ENCODE measurements around the gene KLHL8. TPM values are rescaled to one million over a fixed set of nuclear protein-coding genes. Genes with fewer than 3 reads are reported as not detected.
A peak's percentile ranks its signal among the peaks of the same experiment; 100 is the strongest.

KLHL8 gene
- total RNA-seq, 1 donor from 2014 or later = 12.4 TPM

DNA sequence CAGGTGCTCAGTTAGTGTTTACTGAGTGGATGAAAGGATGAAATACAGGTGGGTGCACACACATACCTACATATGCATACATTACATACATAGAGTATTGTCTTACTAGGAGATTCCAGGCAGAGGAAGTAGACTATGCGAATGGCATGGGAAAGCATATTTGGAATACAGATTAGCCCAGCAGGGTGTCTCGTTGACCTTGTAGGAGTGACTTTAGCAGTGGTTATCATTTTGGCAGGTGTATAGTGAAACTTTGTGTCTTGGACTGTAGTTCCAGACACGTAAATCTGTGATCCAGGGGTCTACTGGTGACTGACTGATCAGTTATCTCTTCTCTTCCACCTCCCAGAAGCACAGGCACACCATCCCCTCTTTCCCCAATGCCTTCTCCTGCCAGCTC is 86.3 kb downstream of the KLHL8 start:
- intact Hi-C loops (cut with DNase I) = no loop called here
- ATAC-seq (ENCODE audit: poor library complexity) (peak; percentile 33), DNase-seq (no peak)

DNA sequence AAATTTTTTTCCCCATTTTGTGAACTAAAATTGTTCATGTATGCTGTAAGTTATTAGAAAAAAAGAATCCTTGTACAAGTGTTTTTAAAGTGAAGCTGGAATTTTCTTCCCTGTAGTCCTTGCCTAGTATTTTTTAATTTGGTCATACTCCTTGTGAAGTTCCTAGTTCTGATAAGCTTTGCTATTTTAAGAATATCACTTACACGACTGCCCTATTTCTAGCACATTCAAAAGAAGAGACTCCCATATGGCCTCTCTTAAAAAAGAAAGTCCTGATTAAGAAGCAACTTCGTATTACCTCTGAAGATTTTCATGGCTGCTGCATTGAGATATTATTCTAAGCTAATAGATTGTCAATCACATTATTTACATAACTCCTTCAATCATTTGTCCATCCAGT is 87.2 kb downstream of the KLHL8 start:
- DNase-seq (no peak), ATAC-seq (ENCODE audit: poor library complexity) (peak; percentile 66)
- intact Hi-C loops (cut with DNase I) = no loop called here

DNA sequence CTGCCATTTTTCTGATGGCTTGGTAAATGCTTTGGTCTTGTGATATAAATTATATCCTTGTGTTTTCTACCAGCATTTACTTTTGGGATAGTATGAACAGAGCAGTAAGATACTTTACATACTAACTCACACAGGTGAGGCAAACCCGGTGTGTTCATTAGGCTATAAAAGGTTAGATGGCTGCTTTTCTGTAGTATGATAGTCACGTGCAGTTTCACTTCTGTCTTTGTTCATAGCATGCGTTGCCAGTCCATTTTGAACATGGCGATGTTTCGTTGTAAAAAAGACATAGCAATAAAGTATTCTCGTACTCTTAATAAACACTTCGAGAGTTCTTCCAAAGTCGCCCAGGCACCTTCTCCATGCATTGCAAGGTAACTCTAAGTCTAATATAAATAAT is 88.4 kb downstream of the KLHL8 start:
- intact Hi-C loops (cut with DNase I) = no loop called here
- ATAC-seq (ENCODE audit: poor library complexity) = no peak
- no peak for DNase-seq

DNA sequence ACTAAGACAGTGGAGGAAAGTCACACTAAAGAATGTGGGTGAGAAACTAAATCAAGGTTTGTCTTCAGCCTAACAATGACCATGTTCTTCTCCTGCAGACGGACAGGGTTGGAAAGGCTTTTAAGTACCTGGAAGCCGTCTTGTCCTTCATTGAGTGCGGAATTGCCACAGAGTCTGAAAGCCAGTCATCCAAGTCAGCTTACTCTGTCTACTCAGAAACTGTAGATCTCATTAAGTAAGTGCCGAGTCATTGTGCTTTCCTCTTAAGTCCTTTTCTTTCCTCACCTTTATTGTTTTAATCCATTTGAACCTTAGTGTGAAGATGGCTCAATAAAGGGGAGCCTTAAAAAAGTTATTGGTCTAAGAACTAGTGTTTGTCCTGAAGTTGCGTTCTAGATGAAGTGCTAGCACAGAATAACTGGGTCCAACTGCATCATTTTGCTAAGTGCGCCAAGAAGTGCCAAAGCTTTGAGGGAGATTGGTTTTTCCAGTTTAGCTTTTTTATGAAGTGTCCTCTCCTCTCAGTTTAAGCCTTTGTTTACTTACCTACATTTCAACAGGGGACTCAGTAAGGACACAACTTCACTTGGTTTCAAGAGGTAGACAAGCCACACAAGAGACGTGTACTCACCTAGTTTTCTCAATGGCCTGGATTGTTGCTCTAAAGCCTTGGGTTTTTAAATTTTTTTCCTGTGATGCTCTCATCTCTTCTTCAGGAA is 89.3 kb downstream of the KLHL8 start:
- intact Hi-C loops (cut with DNase I) = no loop called here

DNA sequence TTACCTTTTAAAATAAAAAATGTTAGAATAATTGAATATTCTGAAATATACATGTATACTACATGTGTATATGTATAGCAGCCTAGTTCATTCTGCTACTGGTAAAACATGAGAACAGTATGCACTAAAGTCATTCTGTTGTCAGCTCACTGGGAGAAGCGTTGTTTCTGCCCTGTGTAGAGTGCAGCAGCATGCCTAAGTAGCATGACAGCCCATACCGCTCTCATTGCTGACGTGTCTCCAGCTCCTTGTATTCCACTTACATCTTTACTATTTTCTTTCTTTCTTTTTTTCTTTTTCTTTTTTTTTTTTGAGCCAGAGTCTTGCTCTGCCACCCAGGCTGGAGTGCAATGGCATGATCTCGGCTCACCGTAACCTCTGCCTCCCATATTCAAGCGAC is 90.7 kb downstream of the KLHL8 start:
- intact Hi-C loops (cut with DNase I) = no loop called here
- DNase-seq = no peak
- ATAC-seq (ENCODE audit: poor library complexity) = no peak

More for the DNA sequence above, 89.3 kb downstream of the KLHL8 start:
- no peak for ATAC-seq (ENCODE audit: poor library complexity)
- no peak for DNase-seq

DNA sequence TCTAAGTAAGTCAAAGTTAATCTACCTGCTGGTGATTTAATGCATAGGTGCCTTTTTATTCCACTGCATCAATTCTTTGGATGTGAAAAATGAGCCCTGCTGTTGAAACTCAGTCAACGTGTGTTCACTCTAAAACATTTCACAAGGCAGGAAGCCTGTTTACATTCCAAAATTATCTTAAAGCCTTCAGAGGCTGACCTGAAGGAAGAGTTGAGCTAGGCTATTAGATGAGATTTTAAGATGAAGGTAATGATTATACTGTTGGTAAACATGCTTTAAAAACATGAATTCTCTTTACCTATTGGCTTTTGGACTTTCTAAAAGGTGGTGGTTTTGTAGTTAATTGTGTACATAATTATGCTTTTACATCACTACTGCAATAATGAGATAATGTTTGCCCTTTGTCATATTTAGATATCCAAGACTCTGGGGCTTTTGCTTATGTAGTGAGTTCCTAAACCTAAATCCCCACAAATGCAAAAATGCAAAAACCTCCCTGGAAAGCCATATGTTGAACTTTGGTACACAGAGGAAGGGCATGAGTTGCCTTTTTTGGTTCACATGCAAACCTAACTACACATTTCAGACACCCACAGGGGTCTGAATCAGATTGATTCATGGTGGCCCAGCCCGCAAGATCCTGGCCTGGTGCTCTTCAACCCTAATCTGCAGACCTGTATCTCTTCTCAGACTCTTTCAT is 92.3 kb downstream of the KLHL8 start:
- no peak for ATAC-seq (ENCODE audit: poor library complexity)
- intact Hi-C loops (cut with DNase I) = no loop called here
- no peak for DNase-seq

DNA sequence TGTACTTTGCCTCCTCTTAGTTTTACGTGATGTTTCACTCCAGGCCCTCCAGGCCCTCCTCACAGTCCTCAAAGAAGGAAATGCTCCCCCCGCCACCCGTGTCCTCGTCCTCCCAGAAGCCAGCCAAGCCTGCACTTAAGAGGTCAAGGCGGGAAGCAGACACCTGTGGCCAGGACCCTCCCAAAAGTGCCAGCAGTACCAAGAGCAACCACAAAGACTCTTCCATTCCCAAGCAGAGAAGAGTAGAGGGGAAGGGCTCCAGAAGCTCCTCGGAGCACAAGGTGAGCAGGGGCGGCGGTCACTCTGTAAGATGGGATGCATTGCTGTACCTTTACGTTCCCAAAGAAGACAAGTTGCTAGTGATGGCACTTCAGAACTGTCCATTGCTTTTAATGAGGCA is 94.4 kb downstream of the KLHL8 start:
- DNase-seq = no peak
- intact Hi-C loops (cut with DNase I) = no loop called here
- no peak for ATAC-seq (ENCODE audit: poor library complexity)

DNA sequence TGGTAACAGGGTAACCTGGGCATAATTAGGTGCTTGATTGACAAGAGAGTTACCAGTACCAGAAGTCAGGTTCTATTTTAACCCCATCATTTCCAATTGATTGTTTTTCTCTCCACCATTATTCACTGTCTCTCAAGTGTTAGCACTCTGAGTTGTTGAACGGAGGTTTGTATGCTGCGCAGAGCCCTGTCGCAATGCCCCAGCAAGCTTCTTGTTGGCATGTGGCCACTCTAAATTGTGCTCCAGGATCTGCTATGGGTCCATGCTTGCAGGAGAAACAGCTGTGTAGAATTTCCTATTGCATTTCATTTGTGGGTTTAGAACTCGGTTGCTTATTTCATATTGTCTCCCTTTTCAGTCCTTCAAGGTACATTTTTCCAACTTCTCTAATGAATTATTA is 98.2 kb downstream of the KLHL8 start:
- intact Hi-C loops (cut with DNase I) = no loop called here
- DNase-seq = peak; percentile 47
- peak; percentile 28 for ATAC-seq (ENCODE audit: poor library complexity)

DNA sequence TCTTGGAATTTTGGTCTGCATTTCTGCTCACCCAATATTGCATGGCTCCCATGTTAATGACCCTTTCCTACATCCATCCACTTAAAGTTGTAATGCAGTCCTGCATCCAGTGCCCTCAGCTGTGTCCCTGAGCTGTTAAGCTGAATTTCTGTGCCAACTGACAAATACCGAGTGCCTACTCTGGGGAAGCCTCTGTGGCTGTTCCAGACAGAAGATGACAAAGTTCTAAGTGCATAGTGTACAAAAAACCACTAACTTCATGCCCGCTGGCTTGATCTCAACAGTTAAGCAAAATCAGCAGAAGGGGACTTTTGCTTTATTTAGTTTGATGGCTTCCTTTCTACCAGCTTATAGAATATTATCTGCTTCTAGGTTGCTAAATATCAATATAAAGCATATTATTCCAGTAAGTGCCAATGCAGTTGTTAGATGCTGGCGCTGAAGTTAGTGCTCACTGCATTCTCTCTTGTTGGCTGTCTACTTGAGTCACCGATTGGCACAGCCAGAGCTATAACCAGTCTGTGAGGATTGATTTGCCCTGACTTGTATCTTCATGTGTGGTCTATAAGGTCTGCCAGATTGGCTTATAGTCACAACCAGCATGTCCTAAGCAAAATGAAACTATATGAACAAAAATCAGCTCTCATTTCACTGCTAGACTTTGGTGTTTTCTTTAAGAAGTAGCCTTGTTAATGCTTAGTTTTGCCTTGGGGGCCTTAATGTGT is 98.9 kb downstream of the KLHL8 start:
- intact Hi-C loops (cut with DNase I) = no loop called here

DNA sequence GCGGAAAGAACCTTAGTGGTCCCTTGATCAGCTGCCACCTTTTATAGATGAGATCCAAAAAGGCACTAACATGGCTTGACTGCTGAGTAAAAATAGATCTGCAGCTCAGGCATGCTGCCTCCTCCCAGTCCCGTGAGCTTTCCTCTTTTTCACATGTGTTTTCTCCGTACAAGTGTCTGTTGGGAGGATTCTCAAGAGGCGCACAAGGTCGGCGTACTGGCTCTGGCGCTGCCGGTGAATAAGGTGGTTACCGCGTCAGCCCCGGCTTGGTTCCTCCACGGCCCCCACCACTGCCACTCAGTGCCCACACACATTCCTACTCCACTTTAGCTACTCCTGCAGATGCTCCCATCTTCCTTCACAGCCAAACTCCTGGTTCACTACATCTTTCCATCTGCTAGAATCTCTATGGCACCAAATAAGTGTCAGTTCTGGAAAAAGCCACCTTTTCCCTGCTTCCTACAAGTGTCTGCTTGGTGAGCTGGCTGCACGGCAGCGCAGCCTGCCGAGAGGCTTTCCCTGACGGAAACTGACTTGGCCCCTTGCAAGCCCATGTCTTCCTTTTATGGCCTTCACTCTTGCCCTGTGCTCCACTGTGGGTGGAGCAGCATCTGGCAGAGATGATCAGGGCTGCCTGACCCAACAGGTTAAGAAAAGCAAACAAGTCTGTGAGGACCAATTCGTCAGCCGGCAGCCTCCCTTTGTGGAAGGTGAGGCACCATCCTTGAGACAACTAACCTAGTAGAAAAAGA is 99.8 kb downstream of the KLHL8 start:
- DNase-seq (peak; percentile 48), ATAC-seq (ENCODE audit: poor library complexity) (peak; percentile 83)
- intact Hi-C loops (cut with DNase I) = no loop called here

More for the DNA sequence above, 98.9 kb downstream of the KLHL8 start:
- ATAC-seq (ENCODE audit: poor library complexity) (peak; percentile 40), DNase-seq (no peak)

DNA sequence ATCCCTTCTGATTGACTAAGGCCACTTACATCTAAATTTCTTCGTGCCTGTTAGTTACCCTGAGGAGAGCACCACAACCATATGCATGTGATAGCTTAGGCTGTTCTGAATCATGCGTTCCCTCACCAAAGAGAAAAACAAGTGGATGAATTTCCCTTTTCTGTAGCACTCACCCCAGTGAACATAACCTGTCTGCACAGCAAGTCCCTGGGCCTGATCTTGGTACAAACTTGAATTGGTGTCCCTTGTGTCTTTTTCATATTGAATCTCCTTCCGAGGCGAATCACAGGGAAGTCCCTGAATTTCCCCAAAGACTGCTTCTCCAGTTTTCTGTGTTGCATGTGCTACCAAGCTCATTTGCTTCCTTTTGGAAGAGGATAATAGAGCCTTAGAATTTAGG is 100.4 kb downstream of the KLHL8 start:
- no peak for ATAC-seq (ENCODE audit: poor library complexity)
- intact Hi-C loops (cut with DNase I) = no loop called here
- DNase-seq = no peak

DNA sequence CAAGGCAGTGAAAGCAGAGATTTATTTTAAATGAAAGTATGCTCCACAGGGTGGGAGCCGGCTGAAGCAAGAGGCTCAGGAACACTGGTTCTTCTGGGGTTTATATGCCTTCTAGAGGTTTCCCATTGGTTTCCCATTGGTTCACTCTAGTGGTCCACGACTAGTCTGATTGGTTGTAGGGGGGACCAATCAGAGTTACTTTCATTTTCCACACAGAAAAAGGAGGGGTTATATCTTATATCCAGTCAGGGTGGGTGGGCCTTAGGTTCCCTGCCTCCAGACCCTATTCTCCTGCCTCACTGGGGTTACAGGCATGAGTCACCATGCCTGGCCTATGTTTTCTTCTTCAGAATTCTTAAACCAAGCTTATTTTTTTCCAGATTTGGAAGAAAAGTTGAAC is 101.6 kb downstream of the KLHL8 start:
- ATAC-seq (ENCODE audit: poor library complexity) = no peak
- intact Hi-C loops (cut with DNase I) = no loop called here
- DNase-seq = no peak

DNA sequence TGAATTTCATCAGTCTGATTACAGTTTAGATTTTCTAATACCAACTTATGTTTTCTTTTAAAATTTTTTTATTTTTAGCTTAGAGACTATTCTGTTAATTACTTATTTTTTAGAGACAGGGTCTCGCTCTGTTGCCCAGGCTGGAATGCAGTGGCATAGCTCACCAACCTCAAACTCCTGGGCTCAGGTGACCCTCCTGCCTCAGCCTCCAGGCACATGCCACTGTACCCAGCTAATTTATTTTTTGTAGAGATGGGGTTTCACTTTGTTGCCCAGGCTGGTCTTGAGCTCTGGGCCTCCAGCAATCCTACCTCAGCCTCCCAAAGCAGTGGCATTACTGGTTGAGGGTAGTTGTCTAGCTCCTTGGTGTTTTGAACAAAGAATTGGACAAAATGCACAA is 102.0 kb downstream of the KLHL8 start:
- intact Hi-C loops (cut with DNase I) = no loop called here
- ATAC-seq (ENCODE audit: poor library complexity) = no peak
- no peak for DNase-seq

DNA sequence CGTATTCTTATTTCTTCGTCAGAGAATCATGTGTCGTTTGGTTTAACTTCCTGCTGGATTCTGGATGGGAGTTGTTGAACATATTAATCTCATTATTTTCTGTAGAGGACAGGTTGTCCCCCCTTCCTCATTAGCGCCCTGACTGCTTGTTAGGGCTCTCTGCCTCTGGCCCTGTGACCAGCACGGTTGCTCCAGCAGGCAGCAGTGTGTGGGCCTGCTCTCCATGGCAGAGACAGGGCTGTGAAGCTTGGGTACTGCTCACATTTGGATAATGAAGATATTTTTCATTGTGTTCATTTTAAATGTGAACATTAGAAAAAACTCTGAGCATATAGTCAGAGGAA is 102.7 kb downstream of the KLHL8 start:
- intact Hi-C loops (cut with DNase I) = no loop called here
- ATAC-seq (ENCODE audit: poor library complexity) = no peak
- DNase-seq = no peak

DNA sequence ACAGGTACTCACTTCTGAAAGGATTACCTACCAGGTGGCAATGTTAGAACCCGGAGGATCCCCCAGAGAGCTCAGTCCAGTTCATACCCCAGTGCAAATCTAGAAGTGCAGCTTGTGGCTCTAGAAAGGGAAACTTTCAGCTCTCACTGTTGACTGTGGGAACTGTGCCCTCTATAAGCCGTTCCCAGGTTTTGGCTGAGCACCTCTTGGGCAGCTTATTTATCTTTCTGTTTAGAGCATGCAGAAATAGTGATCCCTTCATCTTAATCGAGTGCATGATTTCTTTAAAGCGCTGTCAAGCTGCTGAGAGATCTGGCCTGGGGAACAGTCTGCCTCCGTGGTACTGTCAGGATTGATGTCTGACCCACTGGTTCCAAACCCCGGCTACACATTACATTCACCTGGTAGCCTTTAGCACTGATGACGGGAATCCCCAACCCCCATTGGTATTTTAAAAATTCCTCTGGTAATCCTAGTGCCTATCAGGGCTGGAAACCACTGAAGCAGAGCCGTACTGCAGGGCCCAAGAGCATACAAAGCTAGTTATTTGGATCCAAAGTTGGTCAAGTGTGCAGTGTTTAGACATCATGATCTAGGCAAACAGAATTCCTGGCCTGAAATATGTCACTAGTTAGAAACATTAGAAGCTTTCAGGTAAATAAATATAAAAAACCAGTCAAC is 103.2 kb downstream of the KLHL8 start:
- intact Hi-C loops (cut with DNase I) = no loop called here
- ATAC-seq (ENCODE audit: poor library complexity) (peak; percentile 10), DNase-seq (no peak)

DNA sequence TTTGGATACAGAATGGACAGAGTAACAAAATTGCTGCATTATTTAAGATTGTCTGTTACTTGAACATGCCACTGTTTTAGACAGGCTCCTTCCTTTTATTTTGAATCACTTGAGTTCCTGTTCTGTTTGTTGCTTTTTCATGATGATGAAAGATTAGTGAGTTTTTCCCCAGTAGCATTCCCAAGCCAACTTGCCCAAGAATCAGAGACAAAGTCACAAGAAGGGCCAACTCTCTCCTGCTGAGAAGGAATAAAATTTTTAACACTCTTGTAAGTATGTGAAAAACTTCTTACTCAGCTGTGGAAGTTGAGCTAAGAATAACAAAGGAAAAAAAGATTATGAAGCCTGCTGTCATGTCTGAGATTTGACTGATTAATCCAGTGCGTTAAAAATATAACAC is 104.2 kb downstream of the KLHL8 start:
- no peak for DNase-seq
- intact Hi-C loops (cut with DNase I) = no loop called here
- ATAC-seq (ENCODE audit: poor library complexity) = no peak

DNA sequence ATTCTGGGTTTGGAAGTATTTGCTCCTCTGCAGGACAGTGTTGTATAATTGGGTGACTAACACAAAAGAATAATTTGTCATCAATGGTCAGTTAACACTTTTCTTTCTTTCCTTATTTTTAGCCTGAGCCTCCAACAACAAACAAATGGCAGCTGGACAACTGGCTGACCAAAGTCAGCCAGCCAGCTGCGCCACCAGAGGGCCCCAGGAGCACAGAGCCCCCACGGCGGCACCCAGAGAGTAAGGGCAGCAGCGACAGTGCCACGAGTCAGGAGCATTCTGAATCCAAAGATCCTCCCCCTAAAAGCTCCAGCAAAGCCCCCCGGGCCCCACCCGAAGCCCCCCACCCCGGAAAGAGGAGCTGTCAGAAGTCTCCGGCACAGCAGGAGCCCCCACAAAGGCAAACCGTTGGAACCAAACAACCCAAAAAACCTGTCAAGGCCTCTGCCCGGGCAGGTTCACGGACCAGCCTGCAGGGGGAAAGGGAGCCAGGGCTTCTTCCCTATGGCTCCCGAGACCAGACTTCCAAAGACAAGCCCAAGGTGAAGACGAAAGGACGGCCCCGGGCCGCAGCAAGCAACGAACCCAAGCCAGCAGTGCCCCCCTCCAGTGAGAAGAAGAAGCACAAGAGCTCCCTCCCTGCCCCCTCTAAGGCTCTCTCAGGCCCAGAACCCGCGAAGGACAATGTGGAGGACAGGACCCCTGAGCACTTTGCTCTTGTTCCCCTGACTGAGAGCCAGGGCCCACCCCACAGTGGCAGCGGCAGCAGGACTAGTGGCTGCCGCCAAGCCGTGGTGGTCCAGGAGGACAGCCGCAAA is 106.0 kb downstream of the KLHL8 start:
- intact Hi-C loops (cut with DNase I) = no loop called here
- ATAC-seq (ENCODE audit: poor library complexity) = peak; percentile 58

DNA sequence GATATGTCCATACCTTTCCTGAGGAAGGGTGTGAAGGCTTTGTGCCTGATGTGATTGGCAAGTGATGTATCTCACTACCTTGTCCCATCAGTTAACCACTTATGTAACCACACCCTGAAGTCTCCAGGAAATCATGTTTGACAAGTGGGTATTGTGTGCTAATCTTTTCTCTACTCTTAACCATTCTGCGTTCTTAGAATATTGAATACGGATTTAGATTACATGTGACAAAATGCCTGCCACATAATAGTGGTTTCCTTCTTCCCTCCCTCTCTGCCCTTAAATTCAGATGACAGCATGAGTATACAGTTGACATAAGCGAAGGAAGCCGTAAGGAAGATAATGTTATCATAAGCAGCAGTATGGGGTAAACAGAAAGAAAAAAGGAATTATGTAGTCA is 108.4 kb downstream of the KLHL8 start:
- DNase-seq (no peak), ATAC-seq (ENCODE audit: poor library complexity) (no peak)
- intact Hi-C loops (cut with DNase I) = no loop called here

More for the DNA sequence above, 106.0 kb downstream of the KLHL8 start:
- no peak for DNase-seq

All from Right ventricle myocardium superior (tissue), 1 donor.